ENCODE results near the gene FOLR2. TPM values are rescaled to one million over a fixed set of nuclear protein-coding genes. Genes with fewer than 3 reads are reported as not detected.
"Not testable (repeated sequence)": the region's sequence is repeated elsewhere in the genome, so short reads cannot be mapped to it uniquely, and the experiment has no call there.

FOLR2 gene
- total RNA-seq, 1 experiment from 2014 or later = not detected

DNA sequence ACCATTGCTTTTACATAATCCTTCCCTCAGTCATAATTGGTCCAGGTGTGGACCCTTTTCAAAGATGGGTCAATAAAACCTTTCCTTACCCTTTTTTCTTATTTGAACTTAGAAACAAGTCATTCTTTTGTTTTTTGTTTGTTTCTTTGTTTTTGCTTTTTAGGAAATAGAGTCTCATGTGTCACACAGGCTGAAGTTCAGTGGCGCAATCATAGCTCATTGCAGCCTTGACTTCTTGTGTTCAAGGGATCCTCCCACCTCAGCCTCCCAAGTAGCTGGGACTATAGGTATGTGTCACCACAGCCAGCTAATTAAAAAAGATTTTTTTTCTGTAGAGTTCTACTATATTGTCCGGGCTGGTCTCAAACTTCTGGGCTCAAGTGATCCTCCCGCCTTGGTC, 36.8 kb downstream of the FOLR2 start:
- no peak for DNase-seq
- Histone ChIP-seq H3K36me3 (no peaks in the 10 kb centered on the region), H3K27ac (no peak overlapping the region), H3K27me3 (no peaks in the 10 kb centered on the region), H3K4me3 (no peak overlapping the region), H3K9me3 (replicated peaks) (no peaks in the 10 kb centered on the region), H3K4me1 (no peaks in the 10 kb centered on the region)

- Histone ChIP-seq H3K4me3 (no peak overlapping the region), H3K9me3 (replicated peaks) (no peaks in the 10 kb centered on the region), H3K4me1 (no peaks in the 10 kb centered on the region), H3K36me3 (no peaks in the 10 kb centered on the region), H3K27ac (no peak overlapping the region), H3K27me3 (no peaks in the 10 kb centered on the region)
- no peak for DNase-seq
These were observed 37.9 kb downstream of the FOLR2 start for GRCh38 chr11:72254299-72254993.

- no peaks in the 10 kb centered on the region for H3K4me1 ChIP-seq
- H3K27ac ChIP-seq = no peak overlapping the region
- DNase-seq = no peak
- no peaks in the 10 kb centered on the region for H3K27me3 ChIP-seq
- no peaks in the 10 kb centered on the region for H3K36me3 ChIP-seq
- no peaks in the 10 kb centered on the region for H3K9me3 ChIP-seq (replicated peaks)
- H3K4me3 ChIP-seq = no peak overlapping the region
These were observed 41.0 kb downstream of the FOLR2 start for GRCh38 chr11:72257570-72257969.

DNA sequence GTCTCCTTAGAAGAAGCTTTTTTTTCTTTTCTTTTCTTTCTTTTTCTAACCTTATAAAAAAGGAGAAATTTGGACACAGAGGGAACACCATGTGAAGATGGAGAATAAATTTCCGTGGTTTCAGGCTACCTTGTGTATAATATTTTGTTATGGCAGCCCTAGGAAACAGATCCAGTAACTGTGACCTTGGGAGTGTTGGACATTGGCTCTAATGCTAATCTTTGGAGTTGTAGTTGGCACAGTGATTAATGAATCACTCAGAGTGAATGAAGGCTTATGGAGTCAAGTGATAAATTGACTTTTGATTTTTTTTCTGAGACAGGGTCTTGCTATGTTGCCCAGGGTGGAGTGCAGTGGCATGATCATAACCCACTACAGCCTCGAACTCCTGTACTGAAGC, 42.9 kb downstream of the FOLR2 start:
- Histone ChIP-seq H3K27me3 (no peaks in the 10 kb centered on the region), H3K4me1 (no peaks in the 10 kb centered on the region), H3K27ac (no peak overlapping the region), H3K36me3 (no peaks in the 10 kb centered on the region), H3K4me3 (no peak overlapping the region), H3K9me3 (replicated peaks) (no peaks in the 10 kb centered on the region)
- DNase-seq = no peak

GRCh38 chr11:72260574-72260973, 44.0 kb downstream of the FOLR2 start:
- H3K4me3 ChIP-seq = no peak overlapping the region
- H3K27ac ChIP-seq = no peak overlapping the region
- no peak for DNase-seq

DNA sequence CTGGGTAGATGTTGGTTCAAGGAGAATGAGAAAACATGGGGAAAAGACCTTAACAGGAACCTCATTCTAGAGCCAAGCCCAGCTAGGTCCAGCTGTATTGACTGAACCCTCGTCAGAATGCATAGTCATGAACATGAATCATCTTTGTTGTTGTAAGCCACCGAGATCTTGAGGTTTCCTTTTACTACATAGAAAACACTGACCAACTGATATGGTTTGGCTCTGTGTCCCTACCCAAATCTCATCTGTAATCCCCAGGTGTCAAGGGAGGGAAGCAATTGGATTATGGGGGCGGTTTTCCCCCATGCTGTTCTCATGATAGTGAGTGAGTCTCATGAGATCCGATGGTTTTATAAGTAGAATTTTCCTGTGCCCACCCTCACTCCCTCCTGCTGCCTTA, 46.8 kb downstream of the FOLR2 start:
- Histone ChIP-seq H3K4me3 (no peak overlapping the region), H3K36me3 (no peaks in the 10 kb centered on the region), H3K9me3 (replicated peaks) (no peaks in the 10 kb centered on the region), H3K27me3 (no peaks in the 10 kb centered on the region), H3K4me1 (no peaks in the 10 kb centered on the region), H3K27ac (no peak overlapping the region)
- no peak for DNase-seq

More at GRCh38 chr11:72260574-72260973, 44.0 kb downstream of the FOLR2 start:
- H3K27me3 ChIP-seq = no peaks in the 10 kb centered on the region
- H3K4me1 ChIP-seq = no peaks in the 10 kb centered on the region
- no peaks in the 10 kb centered on the region for H3K36me3 ChIP-seq
- H3K9me3 ChIP-seq (replicated peaks) = no peaks in the 10 kb centered on the region

DNA sequence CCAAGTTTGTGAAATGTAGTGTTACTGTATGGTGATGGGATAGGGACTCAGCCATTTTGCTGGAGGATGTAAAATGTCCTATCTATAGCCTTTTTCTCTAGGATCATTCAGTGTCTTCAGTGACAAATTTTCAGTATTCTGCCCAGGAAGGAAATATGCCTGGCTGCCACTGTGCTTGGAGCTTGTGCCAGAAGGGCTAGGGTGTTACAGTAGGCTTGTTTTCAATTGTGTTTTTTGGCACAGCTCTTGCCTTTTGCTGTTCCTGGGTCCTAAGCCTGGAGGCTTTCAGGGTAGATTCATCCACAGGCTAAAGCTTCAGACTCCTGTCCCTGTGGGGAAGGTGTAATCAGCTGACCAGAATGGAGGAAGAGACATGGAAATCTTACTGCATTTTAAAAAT, 49.4 kb downstream of the FOLR2 start:
- Histone ChIP-seq H3K4me1 (no peaks in the 10 kb centered on the region), H3K27ac (no peak overlapping the region), H3K4me3 (no peak overlapping the region), H3K9me3 (replicated peaks) (no peaks in the 10 kb centered on the region), H3K27me3 (no peaks in the 10 kb centered on the region), H3K36me3 (no peaks in the 10 kb centered on the region)
- no peak for DNase-seq

GRCh38 chr11:72266960-72267359, 50.4 kb downstream of the FOLR2 start:
- H3K27me3 ChIP-seq, H3K27ac ChIP-seq: not testable (repeated sequence)

DNA sequence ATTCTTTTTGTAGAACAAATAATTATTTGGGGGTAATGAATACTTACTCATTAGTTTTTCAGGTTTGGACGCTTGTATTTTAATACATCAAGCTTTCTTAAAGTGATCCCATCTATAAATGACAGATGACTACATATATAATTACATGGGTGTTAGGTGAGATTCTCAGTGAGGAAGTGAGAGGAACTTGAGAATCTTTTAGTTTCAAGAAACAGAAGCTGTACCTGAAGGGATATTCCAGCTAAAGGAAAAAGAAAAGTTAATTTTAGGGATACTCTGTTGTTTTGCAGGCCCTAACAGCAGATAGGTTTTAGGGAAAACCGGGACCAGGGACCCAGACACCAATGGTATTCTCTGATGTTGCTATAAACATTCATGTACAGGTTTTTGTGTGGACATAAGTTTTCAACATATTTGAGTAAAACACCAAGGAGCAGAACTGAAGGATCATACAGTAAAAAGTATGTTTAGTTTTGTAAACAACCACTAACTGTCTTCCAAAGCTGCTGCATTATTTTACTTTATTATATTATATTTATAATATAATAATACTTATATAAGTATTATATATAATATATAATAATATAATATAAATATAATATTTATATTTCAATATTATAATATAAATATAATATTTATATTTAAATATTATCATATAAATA, 51.5 kb downstream of the FOLR2 start:
- Histone ChIP-seq H3K9me3 (replicated peaks) (no peaks in the 10 kb centered on the region), H3K27ac (no peak overlapping the region), H3K36me3 (no peaks in the 10 kb centered on the region), H3K4me3 (no peak overlapping the region), H3K27me3 (no peaks in the 10 kb centered on the region), H3K4me1 (no peaks in the 10 kb centered on the region)
- DNase-seq = no peak

More at GRCh38 chr11:72266960-72267359, 50.4 kb downstream of the FOLR2 start:
- not testable (repeated sequence) for H3K9me3 ChIP-seq (replicated peaks); H3K4me1 ChIP-seq; H3K4me3 ChIP-seq; DNase-seq; H3K36me3 ChIP-seq

Other genes with a start within 250 kb of the FOLR2 start
- 3.6 and 5.5 TPM in 2 replicates for gene IL18BP, start 217.9 kb upstream of the FOLR2 start, total RNA-seq (2014; rRNA removed; shearing (Covaris generic))
- 154 and 162 TPM in 2 replicates for gene NUMA1, start 136.3 kb upstream of the FOLR2 start, total RNA-seq (2014; rRNA removed; shearing (Covaris generic))
- gene LRRC51, start 135.9 kb upstream of the FOLR2 start, total RNA-seq (2014; rRNA removed; shearing (Covaris generic)) = 3.9 and 5.8 TPM in 2 replicates
- gene LAMTOR1, start 113.5 kb upstream of the FOLR2 start, total RNA-seq (2014; rRNA removed; shearing (Covaris generic)) = 53.4 and 54.3 TPM in 2 replicates
- gene TOMT, start 110.9 kb upstream of the FOLR2 start, total RNA-seq (2014; rRNA removed; shearing (Covaris generic)) = not detected in 2 replicates
- gene ANAPC15, start 104.1 kb upstream of the FOLR2 start, total RNA-seq (2014; rRNA removed; shearing (Covaris generic)) = 38.1 and 42.7 TPM in 2 replicates
- not detected in 2 replicates for gene FOLR3, start 81.1 kb upstream of the FOLR2 start, total RNA-seq (2014; rRNA removed; shearing (Covaris generic))
- gene FOLR1, start 24.7 kb upstream of the FOLR2 start, total RNA-seq (2014; rRNA removed; shearing (Covaris generic)) = 0.56 and 0.77 TPM in 2 replicates
- gene INPPL1, start 8.0 kb downstream of the FOLR2 start, total RNA-seq (2014; rRNA removed; shearing (Covaris generic)) = 141 and 168 TPM in 2 replicates
- not detected in 2 replicates for gene PHOX2A, start 27.4 kb downstream of the FOLR2 start, total RNA-seq (2014; rRNA removed; shearing (Covaris generic))
- gene CLPB, start 217.7 kb downstream of the FOLR2 start, total RNA-seq (2014; rRNA removed; shearing (Covaris generic)) = 30.4 and 38.5 TPM in 2 replicates

Data from SJCRH30 (cell line).